ENCODE results near the gene C19orf25.

Gene C19orf25

GRCh38 chr19:1518471-1518870, 39.5 kb upstream of the C19orf25 start:
- H3K27me3 Mint-ChIP-seq = peaks cover 16% of the 10 kb centered on the region
- no peak overlapping the region for H3K27ac Mint-ChIP-seq

GRCh38 chr19:1516395-1516753, 37.4 kb upstream of the C19orf25 start:
- Mint-ChIP-seq H3K36me3 (ENCODE audit: low read depth) (no peaks in the 10 kb centered on the region), H3K27ac (no peak overlapping the region), H3K4me3 (no peak overlapping the region), H3K27me3 (peaks cover 3% of the 10 kb centered on the region), H3K9me3 (no peaks in the 10 kb centered on the region), H3K4me1 (ENCODE audit: low read depth) (peaks cover 7% of the 10 kb centered on the region)
- DNase-seq = no peak

More at GRCh38 chr19:1518471-1518870, 39.5 kb upstream of the C19orf25 start:
- no peaks in the 10 kb centered on the region for H3K36me3 Mint-ChIP-seq (ENCODE audit: low read depth)
- no peaks in the 10 kb centered on the region for H3K9me3 Mint-ChIP-seq
- H3K4me1 Mint-ChIP-seq (ENCODE audit: low read depth) = no peaks in the 10 kb centered on the region
- no peak overlapping the region for H3K4me3 Mint-ChIP-seq
- no peak for DNase-seq

GRCh38 chr19:1514986-1515721, 36.1 kb upstream of the C19orf25 start:
- Mint-ChIP-seq H3K9me3 (no peaks in the 10 kb centered on the region), H3K27me3 (peaks cover 3% of the 10 kb centered on the region), H3K27ac (no peak overlapping the region), H3K4me1 (ENCODE audit: low read depth) (peaks cover 10% of the 10 kb centered on the region), H3K36me3 (ENCODE audit: low read depth) (no peaks in the 10 kb centered on the region), H3K4me3 (no peak overlapping the region)
- DNase-seq = no peak

- no peak overlapping the region for H3K4me3 Mint-ChIP-seq
- DNase-seq = no peak
- H3K36me3 Mint-ChIP-seq (ENCODE audit: low read depth) = peaks cover 2% of the 10 kb centered on the region
- H3K4me1 Mint-ChIP-seq (ENCODE audit: low read depth) = peaks cover 16% of the 10 kb centered on the region
- H3K27me3 Mint-ChIP-seq = peaks cover 3% of the 10 kb centered on the region
- H3K27ac Mint-ChIP-seq = no peak overlapping the region
- H3K9me3 Mint-ChIP-seq = no peaks in the 10 kb centered on the region
Observed at GRCh38 chr19:1514295-1514661, 35.3 kb upstream of the C19orf25 start.

- peaks cover 3% of the 10 kb centered on the region for H3K27me3 Mint-ChIP-seq
- peaks cover 2% of the 10 kb centered on the region for H3K36me3 Mint-ChIP-seq (ENCODE audit: low read depth)
- peaks cover 16% of the 10 kb centered on the region for H3K4me1 Mint-ChIP-seq (ENCODE audit: low read depth)
- no peak overlapping the region for H3K27ac Mint-ChIP-seq
- peak overlapping the region; percentile 12 for H3K4me3 Mint-ChIP-seq
- peak; percentile 77 for DNase-seq
- no peaks in the 10 kb centered on the region for H3K9me3 Mint-ChIP-seq
Observed at GRCh38 chr19:1513499-1514294, 34.7 kb upstream of the C19orf25 start.

GRCh38 chr19:1512671-1513498, 33.9 kb upstream of the C19orf25 start, which contains the start of gene ADAMTSL5:
ADAMTSL5 (minus strand) TSS chr19:1513019; CDS start chr19:1510943, 2,076 bp downstream.
- peak; percentile 81 for DNase-seq
- Mint-ChIP-seq H3K27me3 (peaks cover 3% of the 10 kb centered on the region), H3K36me3 (ENCODE audit: low read depth) (peaks cover 2% of the 10 kb centered on the region), H3K27ac (peak within 1 kb of the TSS; percentile 40), H3K4me3 (peak within 1 kb of the TSS; percentile 77), H3K9me3 (no peaks in the 10 kb centered on the region), H3K4me1 (ENCODE audit: low read depth) (peaks cover 19% of the 10 kb centered on the region)

- H3K9me3 Mint-ChIP-seq = no peaks in the 10 kb centered on the region
- DNase-seq = no peak
- H3K27ac Mint-ChIP-seq = no peak overlapping the region
- peaks cover 2% of the 10 kb centered on the region for H3K36me3 Mint-ChIP-seq (ENCODE audit: low read depth)
- peak overlapping the region; percentile 77 for H3K4me3 Mint-ChIP-seq
- H3K4me1 Mint-ChIP-seq (ENCODE audit: low read depth) = peaks cover 23% of the 10 kb centered on the region
- H3K27me3 Mint-ChIP-seq = peaks cover 3% of the 10 kb centered on the region
Observed at GRCh38 chr19:1511318-1512317, 32.6 kb upstream of the C19orf25 start.

- DNase-seq = no peak
- Mint-ChIP-seq H3K4me1 (ENCODE audit: low read depth) (peaks cover 25% of the 10 kb centered on the region), H3K36me3 (ENCODE audit: low read depth) (peaks cover 2% of the 10 kb centered on the region), H3K27ac (no peak overlapping the region), H3K27me3 (peaks cover 3% of the 10 kb centered on the region), H3K9me3 (no peaks in the 10 kb centered on the region), H3K4me3 (no peak overlapping the region)
Observed at GRCh38 chr19:1510807-1511206, 31.8 kb upstream of the C19orf25 start.

GRCh38 chr19:1510442-1510806, 31.4 kb upstream of the C19orf25 start:
- Mint-ChIP-seq H3K4me3 (no peak overlapping the region), H3K4me1 (ENCODE audit: low read depth) (peaks cover 25% of the 10 kb centered on the region), H3K36me3 (ENCODE audit: low read depth) (peaks cover 4% of the 10 kb centered on the region), H3K27me3 (peaks cover 3% of the 10 kb centered on the region), H3K9me3 (no peaks in the 10 kb centered on the region), H3K27ac (no peak overlapping the region)
- no peak for DNase-seq

GRCh38 chr19:1509602-1510441, 30.8 kb upstream of the C19orf25 start:
- Mint-ChIP-seq H3K4me1 (ENCODE audit: low read depth) (peaks cover 25% of the 10 kb centered on the region), H3K27me3 (peaks cover 3% of the 10 kb centered on the region), H3K9me3 (no peaks in the 10 kb centered on the region), H3K27ac (no peak overlapping the region), H3K4me3 (no peak overlapping the region), H3K36me3 (ENCODE audit: low read depth) (peaks cover 4% of the 10 kb centered on the region)
- no peak for DNase-seq

- H3K27me3 Mint-ChIP-seq = peaks cover 6% of the 10 kb centered on the region
- no peaks in the 10 kb centered on the region for H3K9me3 Mint-ChIP-seq
- H3K4me3 Mint-ChIP-seq = no peak overlapping the region
- H3K4me1 Mint-ChIP-seq (ENCODE audit: low read depth) = peaks cover 27% of the 10 kb centered on the region
- H3K27ac Mint-ChIP-seq = no peak overlapping the region
- H3K36me3 Mint-ChIP-seq (ENCODE audit: low read depth) = peaks cover 4% of the 10 kb centered on the region
- no peak for DNase-seq
Observed at GRCh38 chr19:1508507-1508856, 29.5 kb upstream of the C19orf25 start.

GRCh38 chr19:1507763-1508506, 28.9 kb upstream of the C19orf25 start:
- Mint-ChIP-seq H3K9me3 (no peaks in the 10 kb centered on the region), H3K36me3 (ENCODE audit: low read depth) (peaks cover 4% of the 10 kb centered on the region), H3K27ac (peak overlapping the region; percentile 89), H3K4me1 (ENCODE audit: low read depth) (peaks cover 30% of the 10 kb centered on the region), H3K27me3 (peaks cover 9% of the 10 kb centered on the region), H3K4me3 (peak overlapping the region; percentile 77)
- peak; percentile 92 for DNase-seq
